Neural cell (in vitro differentiated cells): ENCODE data around the gene CUL2. TPM values are rescaled to one million over a fixed set of nuclear protein-coding genes. Genes with fewer than 3 reads are reported as not detected.

Experiments
- H2AFZ ChIP-seq: fragments of 200-600, 300-800 bp; sonication (generic), shearing (Covaris generic); 2 replicates; pipeline ENCODE4 v1.6.0; 2014; ENCODE audit warnings: low read depth, mild to moderate bottlenecking, antibody characterized with exemption, low read length, moderate library complexity
- H3F3A ChIP-seq: fragments of 200-600 bp; shearing (Covaris generic); 2 replicates; pipeline ENCODE4 v1.6.1; 2016; ENCODE audit warnings: mild to moderate bottlenecking, moderate library complexity, mixed read lengths, antibody characterized with exemption, low read length; ENCODE audit not compliant: insufficient read depth, poor library complexity, severe bottlenecking
- H3K27ac ChIP-seq: fragments of 200-600, 300-800 bp; sonication (generic), shearing (Covaris generic); 2 replicates; pipeline ENCODE4 v1.5.1; 2014; ENCODE audit warnings: mild to moderate bottlenecking, low read length, moderate library complexity
- H3K27me3 ChIP-seq: fragments of 300-800, 200-600 bp; sonication (generic), shearing (Covaris generic); 2 replicates; pipeline ENCODE4 v1.6.0; 2014; ENCODE audit warnings: mild to moderate bottlenecking, low read depth, low read length, moderate library complexity; ENCODE audit not compliant: insufficient read depth
- H3K36me3 ChIP-seq: fragments of 300-800, 200-600 bp; sonication (generic), shearing (Covaris generic); 2 replicates; pipeline ENCODE4 v1.5.1; 2014; ENCODE audit warnings: mild to moderate bottlenecking, antibody characterized with exemption, low read length, moderate library complexity; ENCODE audit not compliant: insufficient read depth
- H3K4me2 ChIP-seq: fragments of 300-800, 200-600 bp; sonication (generic), shearing (Covaris generic); 2 replicates; pipeline ENCODE4 v1.6.0; 2014; ENCODE audit warnings: mild to moderate bottlenecking, low read length
- H3K4me3 ChIP-seq: fragments of 300-800, 200-600 bp; sonication (generic), shearing (Covaris generic); 2 replicates; pipeline ENCODE4 v1.5.1; 2014; ENCODE audit warnings: mild to moderate bottlenecking, low read length, moderate library complexity
- H3K79me2 ChIP-seq: fragments of 200-600 bp; shearing (Covaris generic); replicated peaks from 2 replicates; pipeline ENCODE4 v1.6.0; 2014; ENCODE audit warnings: mild to moderate bottlenecking, low read length, moderate library complexity; ENCODE audit not compliant: insufficient read depth
- H3K9ac ChIP-seq: fragments of 300-800, 200-600 bp; sonication (generic), shearing (Covaris generic); 2 replicates; pipeline ENCODE4 v1.6.1; 2016; ENCODE audit warnings: mild to moderate bottlenecking, low read length, mixed read lengths
- H3K9me2 ChIP-seq: fragments of 200-600 bp; shearing (Covaris generic); 2 replicates; pipeline ENCODE4 v1.6.1; 2016; ENCODE audit warnings: mild to moderate bottlenecking, low read length, mixed read lengths; ENCODE audit not compliant: insufficient read depth
- H3K9me3 ChIP-seq: fragments of 200-600, 300-800 bp; sonication (generic), shearing (Covaris generic); 2 replicates; pipeline ENCODE4 v1.6.1; 2016; ENCODE audit warnings: mild to moderate bottlenecking, mixed run types, low read length, moderate library complexity, mixed read lengths
- H4K20me1 ChIP-seq: fragments of 200-600 bp; shearing (Covaris generic); 2 replicates; pipeline ENCODE4 v1.6.1; 2016; ENCODE audit warnings: mild to moderate bottlenecking, mixed run types; ENCODE audit not compliant: insufficient read depth
- CTCF ChIP-seq: fragments of 450-650 bp; IDR thresholded peaks from 2 replicates; pipeline ENCODE4 v1.5.1; 2014; ENCODE audit warnings: antibody characterized with exemption, mild to moderate bottlenecking, moderate library complexity; ENCODE audit not compliant: poor library complexity, severe bottlenecking
- EP300 ChIP-seq: fragments of 450-650 bp; conservative IDR thresholded peaks from 2 replicates; pipeline ENCODE4 v1.6.1; 2014; ENCODE audit warnings: antibody characterized with exemption, mild to moderate bottlenecking, moderate library complexity; ENCODE audit not compliant: poor library complexity, severe bottlenecking
- EZH2 ChIP-seq: fragments of 200-600, 300-800 bp; shearing (Covaris generic), sonication (generic); IDR thresholded peaks from 2 replicates; pipeline ENCODE4 v1.6.1; 2014; ENCODE audit warnings: antibody characterized with exemption, low read length, borderline replicate concordance, mild to moderate bottlenecking; ENCODE audit not compliant: insufficient read depth, poor library complexity, severe bottlenecking
- MXI1 ChIP-seq: fragments of 450-650 bp; conservative IDR thresholded peaks from 2 replicates; pipeline ENCODE4 v1.6.1; 2014; ENCODE audit warnings: antibody characterized with exemption, mild to moderate bottlenecking; ENCODE audit not compliant: poor library complexity, severe bottlenecking
- POLR2AphosphoS5 ChIP-seq: IDR thresholded peaks from 2 replicates; pipeline ENCODE4 v1.6.1; 2012
- RAD21 ChIP-seq: fragments of 450-650 bp; conservative IDR thresholded peaks from 2 replicates; pipeline ENCODE4 v1.6.1; 2014; ENCODE audit warnings: antibody characterized with exemption, mild to moderate bottlenecking, moderate library complexity
- SMC3 ChIP-seq: fragments of 450-650 bp; conservative IDR thresholded peaks from 2 replicates; pipeline ENCODE4 v1.6.1; 2014; ENCODE audit warnings: antibody characterized with exemption, mild to moderate bottlenecking, moderate library complexity; ENCODE audit not compliant: poor library complexity
- TAF1 ChIP-seq: IDR thresholded peaks from 2 replicates; pipeline ENCODE4 v1.6.1; 2012; ENCODE audit warnings: low read depth
- polyA plus RNA-seq: library from polyadenylated mRNA; depleted of rRNA; stranded (reverse); fragments of >200 nt; gene quantifications from 2 replicates; pipeline ENCODE4 v1.2.3, GENCODE V29; 2014
- TF ChIP-seq, protein P1 (sequence below): IDR thresholded peaks from 2 replicates; pipeline ENCODE4 v1.6.1; 2012; ENCODE audit warnings: borderline replicate concordance

Gene CUL2
- polyA plus RNA-seq, 1 donor from 2014 or later = 40.5 TPM

- H3K36me3 ChIP-seq = no peaks in the 10 kb centered on the region
- no peaks in the 10 kb centered on the region for H3K9me3 ChIP-seq
- H3K27ac ChIP-seq = no peak overlapping the region
- H4K20me1 ChIP-seq = no peaks in the 10 kb centered on the region
- no peak overlapping the region for H3K4me3 ChIP-seq
- no peaks in the 10 kb centered on the region for H3F3A ChIP-seq
- H3K27me3 ChIP-seq = no peaks in the 10 kb centered on the region
- H3K9ac ChIP-seq = no peak overlapping the region
- H2AFZ ChIP-seq = no peak overlapping the region
- no peaks in the 10 kb centered on the region for H3K9me2 ChIP-seq
- no peak overlapping the region for H3K4me2 ChIP-seq
- H3K79me2 ChIP-seq = no peaks in the 10 kb centered on the region
- TF ChIP-seq POLR2AphosphoS5 (no peak), TAF1 (no peak), MXI1 (no peak), EZH2 (no peak), SMC3 (no peak), RAD21 (no peak), CTCF (no peak), EP300 (no peak)
- TF ChIP-seq, protein P1, sequence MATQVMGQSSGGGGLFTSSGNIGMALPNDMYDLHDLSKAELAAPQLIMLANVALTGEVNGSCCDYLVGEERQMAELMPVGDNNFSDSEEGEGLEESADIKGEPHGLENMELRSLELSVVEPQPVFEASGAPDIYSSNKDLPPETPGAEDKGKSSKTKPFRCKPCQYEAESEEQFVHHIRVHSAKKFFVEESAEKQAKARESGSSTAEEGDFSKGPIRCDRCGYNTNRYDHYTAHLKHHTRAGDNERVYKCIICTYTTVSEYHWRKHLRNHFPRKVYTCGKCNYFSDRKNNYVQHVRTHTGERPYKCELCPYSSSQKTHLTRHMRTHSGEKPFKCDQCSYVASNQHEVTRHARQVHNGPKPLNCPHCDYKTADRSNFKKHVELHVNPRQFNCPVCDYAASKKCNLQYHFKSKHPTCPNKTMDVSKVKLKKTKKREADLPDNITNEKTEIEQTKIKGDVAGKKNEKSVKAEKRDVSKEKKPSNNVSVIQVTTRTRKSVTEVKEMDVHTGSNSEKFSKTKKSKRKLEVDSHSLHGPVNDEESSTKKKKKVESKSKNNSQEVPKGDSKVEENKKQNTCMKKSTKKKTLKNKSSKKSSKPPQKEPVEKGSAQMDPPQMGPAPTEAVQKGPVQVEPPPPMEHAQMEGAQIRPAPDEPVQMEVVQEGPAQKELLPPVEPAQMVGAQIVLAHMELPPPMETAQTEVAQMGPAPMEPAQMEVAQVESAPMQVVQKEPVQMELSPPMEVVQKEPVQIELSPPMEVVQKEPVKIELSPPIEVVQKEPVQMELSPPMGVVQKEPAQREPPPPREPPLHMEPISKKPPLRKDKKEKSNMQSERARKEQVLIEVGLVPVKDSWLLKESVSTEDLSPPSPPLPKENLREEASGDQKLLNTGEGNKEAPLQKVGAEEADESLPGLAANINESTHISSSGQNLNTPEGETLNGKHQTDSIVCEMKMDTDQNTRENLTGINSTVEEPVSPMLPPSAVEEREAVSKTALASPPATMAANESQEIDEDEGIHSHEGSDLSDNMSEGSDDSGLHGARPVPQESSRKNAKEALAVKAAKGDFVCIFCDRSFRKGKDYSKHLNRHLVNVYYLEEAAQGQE = no peak
Measured at GRCh38 chr10:34964166-34964800, 125.9 kb downstream of the CUL2 start.

DNA sequence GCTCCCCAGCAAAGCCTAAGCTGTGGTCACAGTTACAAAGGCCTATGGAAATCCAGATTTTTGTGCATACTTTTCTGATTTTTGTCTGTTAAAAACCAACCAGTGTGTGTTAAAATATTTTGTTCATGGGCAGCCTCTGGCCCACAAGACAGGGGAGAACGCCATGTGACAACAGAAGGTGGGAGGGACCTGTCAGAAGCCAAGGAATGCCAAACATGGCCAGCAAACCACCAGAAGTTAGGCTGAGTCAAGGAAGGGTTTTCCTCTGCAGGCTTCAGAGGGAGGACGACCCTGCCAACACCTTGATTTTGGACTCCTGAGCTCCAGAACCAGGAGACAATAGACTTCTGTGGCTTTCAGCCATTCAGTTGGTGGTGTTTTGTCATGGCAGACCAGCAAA lies 127.3 kb downstream of the CUL2 start:
- no peak overlapping the region for H2AFZ ChIP-seq
- no peaks in the 10 kb centered on the region for H3K27me3 ChIP-seq
- no peaks in the 10 kb centered on the region for H3F3A ChIP-seq
- H3K4me2 ChIP-seq = no peak overlapping the region
- H4K20me1 ChIP-seq = no peaks in the 10 kb centered on the region
- H3K79me2 ChIP-seq = no peaks in the 10 kb centered on the region
- no peak overlapping the region for H3K4me3 ChIP-seq
- no peak for TF ChIP-seq EP300
- no peak overlapping the region for H3K9ac ChIP-seq
- H3K9me2 ChIP-seq = no peaks in the 10 kb centered on the region
- no peaks in the 10 kb centered on the region for H3K36me3 ChIP-seq
- H3K9me3 ChIP-seq = no peaks in the 10 kb centered on the region
- H3K27ac ChIP-seq = no peak overlapping the region
